ENCODE results near the gene DENND1A. TPM values are rescaled to one million over a fixed set of nuclear protein-coding genes. Genes with fewer than 3 reads are reported as not detected.

The DENND1A gene
- total and polyA plus RNA-seq, 2 experiments from 2014 or later = 13.1 to 28.7 TPM

DNA sequence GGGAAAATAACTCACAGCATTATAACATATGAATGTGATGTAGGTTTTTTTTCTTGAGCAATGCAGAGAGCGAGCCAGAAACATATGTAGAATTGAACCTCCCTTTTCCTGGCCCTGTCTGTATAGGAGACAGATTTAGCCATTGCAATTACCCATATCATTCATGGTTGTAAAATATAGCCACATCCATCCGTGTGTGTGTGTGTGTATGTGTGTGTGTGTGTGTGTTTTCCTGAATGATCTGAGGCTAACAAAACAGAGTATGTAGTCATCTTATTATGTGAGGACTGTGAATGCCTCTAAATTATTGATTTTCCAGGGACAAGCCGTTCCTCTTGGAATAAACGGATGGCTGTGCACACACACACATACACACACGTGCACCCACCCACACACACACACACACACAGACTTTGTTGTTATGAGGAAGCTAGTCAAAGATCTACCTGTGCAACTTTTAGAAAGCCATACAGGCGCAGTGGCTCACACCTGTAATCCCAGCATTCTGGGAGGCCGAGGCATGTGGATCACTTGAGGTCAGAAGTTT, 11.7 kb upstream of the DENND1A start:
- H3K4me3 ChIP-seq = no peak overlapping the region
- H3K27me3 ChIP-seq (ENCODE audit: insufficient read depth) = no peaks in the 10 kb centered on the region
- no peaks in the 10 kb centered on the region for H3F3A ChIP-seq (replicated peaks; ENCODE audit: low read depth)
- H3K79me2 ChIP-seq (replicated peaks; ENCODE audit: insufficient read depth) = no peaks in the 10 kb centered on the region
- Mint-ChIP-seq H3K4me3 (no peak overlapping the region), H3K27ac (no peak overlapping the region), H3K36me3 (ENCODE audit: low read depth) (peaks cover 2% of the 10 kb centered on the region), H3K27me3 (ENCODE audit: insufficient read depth, low read depth, poor library complexity) (peaks cover 5% of the 10 kb centered on the region), H3K9me3 (peaks cover 3% of the 10 kb centered on the region), H3K4me1 (no peaks in the 10 kb centered on the region; the same call in 2 of the 3 replicates)
- H3K27ac ChIP-seq (ENCODE audit: low read depth) = no peak overlapping the region
- no peaks in the 10 kb centered on the region for H4K20me1 ChIP-seq (replicated peaks; ENCODE audit: insufficient read depth)
- H3K36me3 ChIP-seq (ENCODE audit: insufficient read depth) = no peaks in the 10 kb centered on the region
- H3K4me2 ChIP-seq = no peak overlapping the region
- no peaks in the 10 kb centered on the region for H3K9me2 ChIP-seq (ENCODE audit: insufficient read depth)
- no peak for ATAC-seq
- no peak for TF ChIP-seq CREB1 (CRISPR knock-in tag; IDR thresholded peaks at IDR 0.05; ENCODE audit: low read depth)
- TF ChIP-seq EZH2 (IDR thresholded peaks at IDR 0.05; ENCODE audit: low read depth, unreplicated experiment) = no peak
- no peak for TF ChIP-seq JUNB (IDR thresholded peaks at IDR 0.05; ENCODE audit: unreplicated experiment)
- H2AFZ ChIP-seq = no peak overlapping the region
- DNase-seq (ENCODE audit: low spot score) = no peak
- no peaks in the 10 kb centered on the region for H3K4me1 ChIP-seq (ENCODE audit: insufficient read depth)

DNA sequence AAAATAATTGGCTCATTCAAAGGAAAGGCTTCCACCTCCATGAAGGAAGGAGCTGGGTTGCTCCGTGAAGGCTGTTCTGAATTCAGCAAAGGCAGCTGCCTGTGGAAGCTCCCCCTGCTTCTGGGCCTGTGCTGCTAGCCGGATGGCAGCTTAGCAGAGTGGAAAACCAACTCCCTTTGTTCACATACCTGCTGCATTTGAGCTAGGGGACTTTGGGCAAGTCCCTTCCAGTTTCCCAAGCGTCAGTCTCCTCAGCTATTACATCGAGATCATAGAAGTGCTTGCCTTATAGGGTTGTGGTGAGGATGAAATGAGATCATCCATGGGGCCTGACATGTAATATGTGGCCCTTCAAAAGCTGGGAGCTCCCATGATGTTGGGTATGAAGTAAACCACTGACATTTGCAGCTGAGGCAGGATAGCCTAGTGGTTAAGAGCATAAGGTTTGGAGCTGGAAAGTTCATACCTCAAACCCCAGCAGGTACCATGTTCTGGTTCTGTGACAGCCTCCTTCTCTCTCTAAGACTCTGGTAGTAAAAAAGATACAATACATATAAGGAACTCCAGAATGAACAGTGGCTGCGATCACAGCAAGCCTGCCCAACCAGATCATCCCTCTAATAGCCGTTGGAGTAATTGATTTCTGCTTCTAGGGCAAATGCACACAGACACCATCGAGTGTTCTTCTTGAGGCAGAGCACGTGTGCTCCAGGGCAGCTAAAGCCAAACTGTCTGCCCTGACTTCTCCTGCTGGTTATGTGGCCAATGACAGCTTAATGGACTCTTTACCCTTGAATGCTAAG, 11.0 kb upstream of the DENND1A start:
- H3K4me3 Mint-ChIP-seq = no peak overlapping the region; the same call in 2 of the 3 replicates
- no peaks in the 10 kb centered on the region for H3K4me1 ChIP-seq (ENCODE audit: insufficient read depth)
- peaks cover 5% of the 10 kb centered on the region for H3K36me3 Mint-ChIP-seq (ENCODE audit: low read depth)
- H3K27ac ChIP-seq (ENCODE audit: low read depth) = no peak overlapping the region
- no peaks in the 10 kb centered on the region for H4K20me1 ChIP-seq (replicated peaks; ENCODE audit: insufficient read depth)
- DNase-seq (ENCODE audit: low spot score) (no peak), ATAC-seq (no peak)
- no peak overlapping the region for H3K4me2 ChIP-seq
- H3K9me2 ChIP-seq (ENCODE audit: insufficient read depth) = no peaks in the 10 kb centered on the region
- TF ChIP-seq EZH2phosphoT487 (IDR thresholded peaks at IDR 0.05; ENCODE audit: unreplicated experiment) (no peak), NANOG (IDR thresholded peaks at IDR 0.05; ENCODE audit: borderline replicate concordance) (no peak), STAT1 (IDR thresholded peaks at IDR 0.05; ENCODE audit: unreplicated experiment) (no peak), JUNB (IDR thresholded peaks at IDR 0.05; ENCODE audit: unreplicated experiment) (no peak)
- H3K4me1 Mint-ChIP-seq = no peaks in the 10 kb centered on the region; the same call in 2 of the 3 replicates
- H3K27me3 Mint-ChIP-seq (ENCODE audit: insufficient read depth, low read depth, poor library complexity) = peaks cover 8% of the 10 kb centered on the region
- no peaks in the 10 kb centered on the region for H3K79me2 ChIP-seq (replicated peaks; ENCODE audit: insufficient read depth)
- H3K9me3 Mint-ChIP-seq = peaks cover 8% of the 10 kb centered on the region
- H3F3A ChIP-seq (replicated peaks; ENCODE audit: low read depth) = no peaks in the 10 kb centered on the region
- 0 out of 2 replicates have a peak overlapping the region, but pooled peaks have one; percentile 32 for H2AFZ ChIP-seq
- H3K27ac Mint-ChIP-seq = no peak overlapping the region
- H3K4me3 ChIP-seq = no peak overlapping the region
- H3K27me3 ChIP-seq (ENCODE audit: insufficient read depth) = no peaks in the 10 kb centered on the region
- no peaks in the 10 kb centered on the region for H3K36me3 ChIP-seq (ENCODE audit: insufficient read depth)

DNA sequence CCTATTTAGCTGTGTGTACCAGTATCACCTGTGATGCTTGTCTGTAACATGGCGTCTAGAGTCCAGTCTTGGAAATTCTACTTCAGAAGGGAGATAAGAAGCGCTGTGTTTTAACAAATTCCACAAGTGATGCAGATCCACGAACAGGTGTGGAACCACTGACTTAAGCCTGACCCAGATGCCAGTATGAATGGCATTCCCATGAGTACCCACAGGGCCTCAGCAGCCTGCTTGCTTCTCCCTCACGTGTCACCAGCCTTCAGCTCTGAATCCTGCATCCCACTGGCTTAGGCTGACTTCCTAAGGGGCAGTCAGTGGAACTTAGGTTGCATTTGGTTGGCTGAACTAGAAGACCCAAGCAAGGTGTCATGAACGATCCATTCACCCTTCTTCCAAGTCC, 8.5 kb upstream of the DENND1A start:
- Mint-ChIP-seq H3K36me3 (ENCODE audit: low read depth) (peaks cover 5% of the 10 kb centered on the region), H3K27ac (no peak overlapping the region), H3K4me1 (peaks cover 2% of the 10 kb centered on the region; the same call in 2 of the 3 replicates), H3K4me3 (no peak overlapping the region), H3K27me3 (ENCODE audit: insufficient read depth, low read depth, poor library complexity) (peaks cover 9% of the 10 kb centered on the region), H3K9me3 (peaks cover 8% of the 10 kb centered on the region)
- Histone ChIP-seq H3K27me3 (ENCODE audit: insufficient read depth) (no peaks in the 10 kb centered on the region), H3K36me3 (ENCODE audit: insufficient read depth) (no peaks in the 10 kb centered on the region), H3K4me2 (no peak overlapping the region), H3K4me1 (ENCODE audit: insufficient read depth) (no peaks in the 10 kb centered on the region), H3K9me2 (ENCODE audit: insufficient read depth) (no peaks in the 10 kb centered on the region), H3K27ac (ENCODE audit: low read depth) (no peak overlapping the region), H3K4me3 (no peak overlapping the region), H4K20me1 (replicated peaks; ENCODE audit: insufficient read depth) (no peaks in the 10 kb centered on the region), H2AFZ (no peak overlapping the region; the same call in 1 of the 2 replicates), H3K79me2 (replicated peaks; ENCODE audit: insufficient read depth) (no peaks in the 10 kb centered on the region), H3F3A (replicated peaks; ENCODE audit: low read depth) (no peaks in the 10 kb centered on the region)
- no peak for ATAC-seq
- DNase-seq (ENCODE audit: low spot score) = no peak
- TF ChIP-seq ZNF114 (CRISPR knock-in tag; IDR thresholded peaks at IDR 0.05) (no peak), STAT1 (IDR thresholded peaks at IDR 0.05; ENCODE audit: unreplicated experiment) (no peak), CREB1 (CRISPR knock-in tag; IDR thresholded peaks at IDR 0.05; ENCODE audit: low read depth) (no peak), EZH2 (IDR thresholded peaks at IDR 0.05; ENCODE audit: low read depth, unreplicated experiment) (no peak)
- TF ChIP-seq, protein P1, sequence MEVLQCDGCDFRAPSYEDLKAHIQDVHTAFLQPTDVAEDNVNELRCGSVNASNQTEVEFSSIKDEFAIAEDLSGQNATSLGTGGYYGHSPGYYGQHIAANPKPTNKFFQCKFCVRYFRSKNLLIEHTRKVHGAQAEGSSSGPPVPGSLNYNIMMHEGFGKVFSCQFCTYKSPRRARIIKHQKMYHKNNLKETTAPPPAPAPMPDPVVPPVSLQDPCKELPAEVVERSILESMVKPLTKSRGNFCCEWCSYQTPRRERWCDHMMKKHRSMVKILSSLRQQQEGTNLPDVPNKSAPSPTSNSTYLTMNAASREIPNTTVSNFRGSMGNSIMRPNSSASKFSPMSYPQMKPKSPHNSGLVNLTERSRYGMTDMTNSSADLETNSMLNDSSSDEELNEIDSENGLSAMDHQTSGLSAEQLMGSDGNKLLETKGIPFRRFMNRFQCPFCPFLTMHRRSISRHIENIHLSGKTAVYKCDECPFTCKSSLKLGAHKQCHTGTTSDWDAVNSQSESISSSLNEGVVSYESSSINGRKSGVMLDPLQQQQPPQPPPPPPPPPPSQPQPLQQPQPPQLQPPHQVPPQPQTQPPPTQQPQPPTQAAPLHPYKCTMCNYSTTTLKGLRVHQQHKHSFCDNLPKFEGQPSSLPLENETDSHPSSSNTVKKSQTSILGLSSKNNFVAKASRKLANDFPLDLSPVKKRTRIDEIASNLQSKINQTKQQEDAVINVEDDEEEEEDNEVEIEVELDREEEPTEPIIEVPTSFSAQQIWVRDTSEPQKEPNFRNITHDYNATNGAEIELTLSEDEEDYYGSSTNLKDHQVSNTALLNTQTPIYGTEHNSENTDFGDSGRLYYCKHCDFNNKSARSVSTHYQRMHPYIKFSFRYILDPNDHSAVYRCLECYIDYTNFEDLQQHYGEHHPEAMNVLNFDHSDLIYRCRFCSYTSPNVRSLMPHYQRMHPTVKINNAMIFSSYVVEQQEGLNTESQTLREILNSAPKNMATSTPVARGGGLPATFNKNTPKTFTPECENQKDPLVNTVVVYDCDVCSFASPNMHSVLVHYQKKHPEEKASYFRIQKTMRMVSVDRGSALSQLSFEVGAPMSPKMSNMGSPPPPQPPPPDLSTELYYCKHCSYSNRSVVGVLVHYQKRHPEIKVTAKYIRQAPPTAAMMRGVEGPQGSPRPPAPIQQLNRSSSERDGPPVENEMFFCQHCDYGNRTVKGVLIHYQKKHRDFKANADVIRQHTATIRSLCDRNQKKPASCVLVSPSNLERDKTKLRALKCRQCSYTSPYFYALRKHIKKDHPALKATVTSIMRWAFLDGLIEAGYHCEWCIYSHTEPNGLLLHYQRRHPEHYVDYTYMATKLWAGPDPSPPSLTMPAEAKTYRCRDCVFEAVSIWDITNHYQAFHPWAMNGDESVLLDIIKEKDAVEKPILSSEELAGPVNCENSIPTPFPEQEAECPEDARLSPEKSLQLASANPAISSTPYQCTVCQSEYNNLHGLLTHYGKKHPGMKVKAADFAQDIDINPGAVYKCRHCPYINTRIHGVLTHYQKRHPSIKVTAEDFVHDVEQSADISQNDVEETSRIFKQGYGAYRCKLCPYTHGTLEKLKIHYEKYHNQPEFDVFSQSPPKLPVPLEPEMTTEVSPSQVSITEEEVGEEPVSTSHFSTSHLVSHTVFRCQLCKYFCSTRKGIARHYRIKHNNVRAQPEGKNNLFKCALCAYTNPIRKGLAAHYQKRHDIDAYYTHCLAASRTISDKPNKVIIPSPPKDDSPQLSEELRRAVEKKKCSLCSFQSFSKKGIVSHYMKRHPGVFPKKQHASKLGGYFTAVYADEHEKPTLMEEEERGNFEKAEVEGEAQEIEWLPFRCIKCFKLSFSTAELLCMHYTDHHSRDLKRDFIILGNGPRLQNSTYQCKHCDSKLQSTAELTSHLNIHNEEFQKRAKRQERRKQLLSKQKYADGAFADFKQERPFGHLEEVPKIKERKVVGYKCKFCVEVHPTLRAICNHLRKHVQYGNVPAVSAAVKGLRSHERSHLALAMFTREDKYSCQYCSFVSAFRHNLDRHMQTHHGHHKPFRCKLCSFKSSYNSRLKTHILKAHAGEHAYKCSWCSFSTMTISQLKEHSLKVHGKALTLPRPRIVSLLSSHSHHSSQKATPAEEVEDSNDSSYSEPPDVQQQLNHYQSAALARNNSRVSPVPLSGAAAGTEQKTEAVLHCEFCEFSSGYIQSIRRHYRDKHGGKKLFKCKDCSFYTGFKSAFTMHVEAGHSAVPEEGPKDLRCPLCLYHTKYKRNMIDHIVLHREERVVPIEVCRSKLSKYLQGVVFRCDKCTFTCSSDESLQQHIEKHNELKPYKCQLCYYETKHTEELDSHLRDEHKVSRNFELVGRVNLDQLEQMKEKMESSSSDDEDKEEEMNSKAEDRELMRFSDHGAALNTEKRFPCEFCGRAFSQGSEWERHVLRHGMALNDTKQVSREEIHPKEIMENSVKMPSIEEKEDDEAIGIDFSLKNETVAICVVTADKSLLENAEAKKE (CRISPR knock-in tag; IDR thresholded peaks at IDR 0.05) = no peak
